ENCODE data around the gene RABEPK.
"Not testable (repeated sequence)": the region's sequence is repeated elsewhere in the genome, so short reads cannot be mapped to it uniquely, and the experiment has no call there.

Gene RABEPK

DNA sequence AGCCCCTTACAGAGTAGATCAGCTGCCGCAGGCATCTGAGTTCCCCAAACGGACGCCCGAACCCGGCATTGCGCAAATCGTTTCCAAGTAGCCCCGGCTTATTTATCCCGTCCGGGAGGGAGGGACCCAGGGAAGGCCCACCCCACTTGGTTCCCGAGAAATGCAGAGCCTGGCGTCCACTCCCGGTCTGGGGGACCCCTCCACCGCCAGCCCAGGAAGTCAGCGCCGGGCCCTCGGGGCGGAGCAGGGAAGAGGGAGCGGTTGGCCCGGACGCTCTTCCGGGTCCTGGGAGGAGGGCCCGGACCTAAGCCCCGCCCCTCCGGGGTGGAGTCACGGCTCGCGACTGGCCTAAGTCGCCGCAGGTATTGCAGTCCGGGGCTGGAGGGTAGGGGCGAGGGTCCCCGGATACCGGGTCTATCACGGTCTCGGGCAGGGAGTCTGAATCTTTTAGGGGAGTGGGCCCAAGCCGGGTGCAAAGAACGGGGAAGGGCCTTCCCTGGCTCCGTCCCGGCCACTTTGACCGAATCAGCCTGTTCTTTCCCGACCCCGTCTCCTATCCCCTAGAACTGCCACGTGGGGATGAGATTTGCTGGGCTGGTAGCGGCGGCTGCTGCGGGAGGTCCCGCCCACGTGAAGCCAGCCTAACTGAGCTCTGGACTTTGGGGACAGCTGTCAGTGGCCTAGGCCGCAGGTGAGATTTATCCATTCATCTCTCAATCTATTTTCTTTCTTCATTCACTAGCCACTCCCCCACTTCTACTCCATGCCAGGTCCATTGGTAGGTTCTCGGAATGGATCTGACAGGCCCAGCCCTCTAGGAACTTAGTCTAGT lies at the start of gene RABEPK:
TSS of gene RABEPK (plus strand) at position 327 of the 832 bp plus-strand sequence. CDS start 2,472 bp downstream, outside the sequence.
- DNase-seq (ENCODE audit: low spot score) = peak; percentile 93

DNA sequence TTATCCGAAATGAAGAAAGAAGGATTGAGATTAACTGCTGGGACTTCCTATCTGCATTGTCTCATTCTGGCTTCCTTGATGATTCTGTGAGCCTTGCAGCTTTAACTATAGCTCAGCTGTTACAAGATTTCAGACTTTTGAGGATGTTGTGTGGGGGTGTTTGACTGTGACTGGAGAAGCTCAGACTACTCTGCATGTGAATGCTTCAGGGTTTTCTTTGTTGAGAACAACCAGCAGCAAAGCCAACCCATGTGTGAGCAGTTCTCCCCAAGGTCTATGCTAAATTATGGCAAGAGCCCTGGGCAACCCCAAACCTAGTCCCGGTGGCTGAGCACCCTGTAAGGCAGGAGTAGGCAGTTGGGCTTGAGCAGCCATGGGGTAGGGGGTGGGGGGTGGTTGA lies 48.6 kb upstream of the RABEPK start:
- DNase-seq (ENCODE audit: low spot score) = no peak

- no peak for DNase-seq (ENCODE audit: low spot score)
Measured at GRCh38 chr9:125153712-125154367, 46.5 kb upstream of the RABEPK start.

DNA sequence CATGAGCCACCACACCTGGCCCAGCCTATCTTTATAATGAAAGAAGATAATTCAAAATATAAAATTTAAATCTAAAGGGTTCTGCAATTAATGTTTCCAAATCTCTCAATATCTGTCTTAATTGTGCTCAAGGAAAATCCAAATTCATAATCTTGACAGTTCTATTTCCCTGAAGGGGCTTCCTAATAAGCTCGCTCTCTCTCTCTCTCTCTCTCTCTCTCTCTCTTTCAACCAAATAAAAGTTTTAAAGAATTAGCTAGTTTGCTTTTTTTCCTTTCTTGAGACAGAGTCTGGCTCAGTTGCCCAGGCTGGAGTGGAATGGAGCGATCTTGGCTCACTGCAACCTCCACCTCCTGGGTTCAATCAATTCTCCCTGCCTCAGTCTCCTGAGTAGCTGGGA lies 43.8 kb upstream of the RABEPK start:
- DNase-seq (ENCODE audit: low spot score) = no peak

DNA sequence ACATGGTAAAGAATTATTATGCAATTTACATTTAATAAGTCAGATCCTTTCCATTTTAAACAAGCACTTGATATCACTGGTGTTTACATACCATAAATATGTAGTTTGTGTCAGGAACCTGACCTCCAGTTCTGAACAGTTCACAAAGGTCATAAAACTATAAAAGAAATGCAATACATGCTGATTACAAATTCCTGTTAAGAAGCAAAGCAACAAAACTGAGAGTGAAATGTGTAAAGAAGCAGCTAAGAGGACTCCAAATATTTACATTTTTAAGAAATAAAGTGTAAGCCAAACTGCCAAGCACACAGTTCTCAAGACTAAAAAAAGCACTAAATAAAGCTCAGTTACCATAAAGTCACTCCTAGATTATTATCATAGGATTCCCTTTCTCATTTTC lies 39.6 kb upstream of the RABEPK start:
- DNase-seq (ENCODE audit: low spot score) = no peak

DNA sequence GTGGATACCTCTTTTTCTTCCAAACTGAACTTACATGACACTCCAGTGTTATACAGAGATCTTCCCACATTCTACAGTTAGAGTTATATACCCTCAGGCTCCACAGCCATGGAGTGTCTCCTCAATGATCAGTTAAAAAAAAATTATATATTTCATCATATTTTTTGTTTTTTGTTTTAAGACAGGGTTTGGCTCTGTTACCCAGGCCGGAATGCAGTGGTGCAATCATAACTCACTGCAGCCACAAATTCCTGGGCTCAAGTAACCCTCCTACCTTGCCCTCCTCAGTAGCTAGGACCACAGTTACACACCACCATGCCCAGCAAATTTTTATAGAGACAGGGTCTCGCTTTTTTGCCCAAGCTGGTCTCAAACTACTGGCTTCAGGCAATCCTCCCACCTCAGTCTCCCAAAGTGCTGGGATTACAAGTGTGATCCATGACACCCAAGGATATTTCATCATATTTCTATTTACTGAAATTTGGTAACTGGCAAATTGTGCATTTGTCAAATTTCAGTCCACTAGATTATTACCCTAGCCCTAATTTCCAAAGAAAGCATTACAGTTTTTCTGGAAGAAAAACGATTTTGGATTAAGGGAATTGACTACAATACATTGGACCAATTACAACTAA lies 38.9 kb upstream of the RABEPK start:
- no peak for DNase-seq (ENCODE audit: low spot score)

DNA sequence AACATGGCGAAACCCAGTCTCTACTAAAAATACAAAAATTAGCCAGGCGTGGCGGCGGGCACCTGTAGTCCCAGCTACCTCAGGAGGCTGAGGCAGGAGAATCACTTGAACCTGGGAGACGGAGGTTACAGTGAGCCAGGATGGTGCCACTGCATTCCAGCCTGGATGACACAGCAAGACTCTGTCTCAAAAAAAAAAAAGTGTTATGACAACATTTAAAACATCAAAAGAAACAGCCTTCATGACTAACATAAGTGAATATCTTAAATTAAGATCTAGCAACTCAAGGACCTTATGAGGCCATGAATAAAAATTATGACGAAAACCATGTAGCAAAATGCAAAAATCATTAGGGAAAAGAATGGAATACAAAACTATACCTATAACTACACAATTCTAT lies 37.5 kb upstream of the RABEPK start:
- DNase-seq (ENCODE audit: low spot score) = not testable (repeated sequence)

GRCh38 chr9:125166762-125167161 lies 33.6 kb upstream of the RABEPK start:
- no peak for DNase-seq (ENCODE audit: low spot score)

- DNase-seq (ENCODE audit: low spot score) = no peak
Measured at GRCh38 chr9:125169895-125170294, 30.4 kb upstream of the RABEPK start.

DNA sequence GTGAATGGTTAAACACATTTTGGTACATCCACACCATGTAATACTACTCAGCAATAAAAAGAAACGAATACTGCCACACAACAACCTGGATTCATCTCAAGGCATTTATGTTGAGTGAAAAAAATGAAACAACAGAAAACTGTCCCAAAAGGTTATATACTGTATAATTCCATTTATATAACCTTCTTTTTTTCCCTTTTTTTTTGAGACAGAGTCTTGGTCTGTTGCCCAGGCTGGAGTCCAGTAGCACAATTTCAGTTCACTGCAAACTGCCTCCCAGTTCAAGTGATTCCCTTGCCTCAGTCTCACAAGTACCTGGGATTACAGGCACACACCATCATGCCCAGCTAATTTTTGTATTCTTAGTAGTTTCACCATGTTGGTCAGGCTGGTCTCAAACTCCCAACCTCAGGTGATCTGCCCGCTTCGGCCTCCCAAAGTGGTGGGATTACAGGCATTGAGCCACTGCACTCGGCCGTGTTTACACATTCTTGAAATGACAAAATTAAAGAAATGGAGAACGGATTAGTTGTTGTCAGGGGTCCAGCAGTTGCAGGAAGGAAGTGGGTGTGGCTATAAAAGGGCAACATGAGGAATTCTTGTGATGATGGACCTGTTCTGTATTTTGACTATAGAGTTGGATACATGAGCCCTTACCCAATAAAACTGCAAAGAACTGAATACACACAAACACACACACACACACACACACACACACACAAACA lies 28.1 kb upstream of the RABEPK start:
- no peak for DNase-seq (ENCODE audit: low spot score)

DNA sequence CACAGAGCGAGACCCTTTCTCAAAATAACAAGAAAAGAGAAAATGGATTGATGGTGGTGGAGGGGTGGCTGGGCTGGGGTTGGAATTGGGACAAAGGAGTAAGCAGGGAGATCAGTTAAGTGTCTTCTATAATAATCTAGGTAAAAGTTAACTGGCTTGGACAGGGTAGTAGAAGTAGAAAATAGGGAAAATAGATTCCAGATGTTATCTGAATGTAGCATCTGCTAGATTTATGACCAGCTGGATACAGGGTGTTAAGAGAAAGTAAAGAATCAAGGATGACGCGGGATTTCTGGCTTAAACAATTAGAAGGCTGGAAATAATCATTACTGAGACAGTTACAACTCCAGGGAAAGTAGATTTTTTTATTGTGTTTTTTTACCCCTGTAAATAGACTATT lies 23.7 kb upstream of the RABEPK start:
- DNase-seq (ENCODE audit: low spot score) = no peak

GRCh38 chr9:125177888-125178287 lies 22.5 kb upstream of the RABEPK start:
- no peak for DNase-seq (ENCODE audit: low spot score)

DNA sequence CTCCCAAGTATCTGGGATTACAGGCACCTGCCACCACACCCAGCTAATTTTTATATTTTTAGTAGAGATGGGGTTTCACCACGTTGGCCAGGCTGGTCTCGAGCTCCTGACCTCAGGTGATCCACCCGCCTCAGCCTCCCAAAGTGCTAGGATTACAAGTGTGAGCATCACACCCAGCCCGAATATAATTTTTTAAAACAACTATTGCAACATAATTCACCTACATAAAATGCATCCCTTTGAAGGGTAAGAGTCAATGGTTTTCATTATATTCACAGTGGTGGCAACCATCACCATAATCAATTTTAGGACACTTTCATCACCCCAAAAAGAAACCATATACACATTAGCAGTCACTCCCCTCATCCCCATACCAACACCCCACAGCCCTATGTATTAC lies 20.6 kb upstream of the RABEPK start:
- not testable (repeated sequence) for DNase-seq (ENCODE audit: low spot score)

DNA sequence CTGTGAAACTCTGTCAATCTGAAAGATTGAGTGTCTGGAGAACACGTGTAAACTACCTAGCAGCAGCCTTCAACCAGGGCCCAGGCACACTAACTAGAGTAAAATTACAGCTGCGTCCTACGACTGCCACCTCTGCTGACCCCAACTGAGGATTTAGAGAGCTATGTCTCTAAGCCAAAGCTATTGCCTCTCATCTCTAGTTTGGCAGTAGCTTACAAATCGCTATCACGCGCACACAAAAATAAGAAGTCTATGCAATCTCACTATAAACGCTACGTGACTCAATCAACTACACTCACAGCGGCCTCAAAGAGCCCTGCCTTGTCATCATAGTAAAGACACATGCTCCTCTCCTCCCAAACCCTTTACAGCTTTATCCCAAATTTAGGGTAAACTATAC lies 19.5 kb upstream of the RABEPK start:
- no peak for DNase-seq (ENCODE audit: low spot score)

- not testable (repeated sequence) for DNase-seq (ENCODE audit: low spot score)
Measured at GRCh38 chr9:125181756-125182155, 18.6 kb upstream of the RABEPK start.

GRCh38 chr9:125183054-125183453 lies 17.3 kb upstream of the RABEPK start:
- DNase-seq (ENCODE audit: low spot score) = no peak

DNA sequence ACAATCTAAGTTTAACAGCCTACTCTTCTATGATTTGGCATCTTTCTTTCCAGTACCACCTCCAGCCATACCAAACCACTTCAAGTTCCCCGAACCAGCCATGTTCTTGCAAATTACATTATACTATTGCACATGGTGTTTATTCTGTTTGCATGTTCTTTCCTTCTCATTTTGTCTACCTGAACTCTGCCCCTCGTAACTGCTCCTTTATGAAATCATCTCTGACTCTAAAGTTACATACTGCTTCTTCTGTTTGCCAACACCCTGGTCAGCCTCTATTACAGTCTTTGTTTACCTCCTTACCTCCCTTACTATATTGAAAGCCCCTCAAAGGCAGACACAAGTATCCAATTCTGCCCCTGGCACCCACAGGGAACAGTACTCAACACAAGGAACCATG lies 16.8 kb upstream of the RABEPK start:
- no peak for DNase-seq (ENCODE audit: low spot score)

DNA sequence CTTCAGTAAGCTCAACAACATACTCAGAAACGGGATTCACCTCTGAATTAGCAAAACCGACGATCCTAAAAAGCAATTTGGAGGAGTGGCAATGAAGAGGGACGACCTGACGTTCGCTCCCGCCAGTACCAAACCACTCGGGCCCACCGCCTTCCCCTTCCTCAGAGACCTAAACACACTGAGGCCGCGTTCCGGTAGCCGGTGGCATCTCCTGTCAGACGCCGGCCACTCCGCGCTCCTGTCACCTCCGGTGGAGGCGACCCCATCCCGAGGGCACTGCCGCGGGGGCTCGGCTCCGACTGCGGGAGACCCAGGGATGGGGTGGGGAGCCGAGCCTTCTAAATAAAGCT lies 11.4 kb upstream of the RABEPK start:
- DNase-seq (ENCODE audit: low spot score) = peak; percentile 56

DNA sequence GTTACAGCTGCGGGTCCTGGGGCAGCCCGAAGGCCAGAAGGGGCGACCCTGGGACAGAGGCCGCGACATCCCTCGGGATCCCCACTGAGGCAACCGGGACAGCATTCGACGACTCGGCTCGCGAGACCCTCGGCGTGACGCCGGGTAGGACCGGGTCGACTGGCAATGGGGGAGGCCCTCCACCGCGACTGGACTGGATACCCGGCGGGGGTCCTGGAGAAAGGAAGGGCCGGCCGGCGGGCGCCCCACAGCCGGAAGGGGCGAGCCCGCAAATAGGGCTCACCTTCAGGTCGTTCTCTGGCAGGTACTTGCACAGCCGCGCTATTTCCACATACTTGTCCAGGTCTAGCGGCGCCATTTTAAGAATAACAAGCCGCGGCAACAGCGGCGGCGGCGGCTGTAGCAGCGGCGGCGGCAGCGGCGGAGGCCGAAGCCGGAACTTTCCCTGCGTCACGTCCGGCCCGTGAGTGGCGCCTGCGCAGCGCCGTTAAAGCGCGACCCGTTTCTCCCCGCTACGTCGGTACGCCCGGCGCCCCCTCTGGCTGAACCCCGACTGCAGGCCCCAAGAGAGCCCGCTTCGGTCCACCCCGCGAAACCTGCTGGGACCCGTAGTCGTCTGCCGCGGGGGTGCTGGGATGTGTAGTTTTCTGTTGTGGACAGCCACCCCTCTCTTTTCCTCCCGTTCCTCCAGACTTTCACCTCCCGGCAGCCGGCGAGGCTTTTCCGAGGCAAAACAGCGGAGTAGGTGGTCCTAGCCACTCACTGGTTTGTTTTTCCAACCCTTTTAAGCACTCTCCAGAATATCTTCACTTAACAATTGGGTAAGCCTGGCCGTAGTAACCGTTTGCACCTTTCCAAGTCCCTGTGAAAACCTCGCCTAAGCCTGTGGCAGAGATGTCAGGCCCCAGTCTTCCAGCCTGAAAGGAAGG lies 10.7 kb upstream of the RABEPK start, which contains the start of gene PPP6C:
TSS of gene PPP6C (minus strand) at position 443 of the 929 bp plus-strand sequence. CDS start at position 358, 85 bp downstream.
- peak; percentile 95 for DNase-seq (ENCODE audit: low spot score)

DNA sequence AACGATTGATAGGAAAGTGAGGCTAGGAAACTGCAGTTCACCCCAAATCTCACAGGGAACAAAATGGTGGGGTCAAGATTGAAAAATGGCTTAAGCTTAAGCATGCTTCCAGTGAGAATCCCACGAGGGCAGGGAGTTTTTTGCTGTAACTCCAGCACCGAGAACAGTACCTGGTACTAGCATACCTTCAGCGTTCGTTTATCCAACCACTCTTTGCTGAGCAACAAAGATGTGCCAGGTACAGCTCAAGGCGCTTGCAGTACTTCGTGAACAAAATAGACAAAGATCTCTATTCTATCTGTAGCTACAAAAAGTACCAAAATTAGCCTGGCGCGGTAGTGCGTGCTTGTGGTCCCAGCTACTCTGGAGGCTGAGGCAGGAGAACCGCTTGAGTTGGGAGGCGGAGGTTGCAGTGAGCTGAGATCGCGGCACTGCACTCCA lies 10.0 kb upstream of the RABEPK start:
- no peak for DNase-seq (ENCODE audit: low spot score)

DNA sequence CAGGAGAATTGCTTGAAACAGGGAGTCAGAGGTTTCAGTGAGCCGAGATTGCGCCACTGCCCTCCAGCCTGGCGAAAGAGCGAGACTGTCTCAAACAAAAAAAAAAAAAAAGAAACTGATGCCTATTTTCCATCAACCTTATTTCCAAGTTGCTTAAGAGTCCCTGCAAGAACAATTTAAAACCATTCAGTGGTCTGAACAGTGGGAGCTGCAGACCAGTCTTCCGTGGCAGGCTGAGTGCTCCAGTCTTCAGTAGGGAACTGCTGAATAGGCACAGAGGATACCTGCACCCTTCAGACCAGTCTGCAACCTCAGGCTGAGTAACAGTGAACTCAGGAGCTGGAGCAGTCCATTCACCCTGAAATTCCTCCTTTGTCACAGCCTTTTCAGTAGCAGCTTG lies 5.9 kb upstream of the RABEPK start:
- DNase-seq (ENCODE audit: low spot score) = not testable (repeated sequence)
